Esophagus squamous epithelium (tissue), 5 donors: ENCODE results near the gene IL34. TPM values are rescaled to one million over a fixed set of nuclear protein-coding genes. Genes with fewer than 3 reads are reported as not detected.
A peak's percentile ranks its signal among the peaks of the same experiment; 100 is the strongest.

Source experiments
- DNase-seq: peaks from one replicate; lab custom pipeline; 2025; lab: John Stamatoyannopoulos, UW
- H3K27ac ChIP-seq, 4 donors: fragments of 200-600 bp; sonication (generic); one replicate each; pipeline ENCODE4 v1.5.1; 2016 to 2019; ENCODE audit warnings: mild to moderate bottlenecking in 1 of 4
- H3K27me3 ChIP-seq, 4 donors: fragments of 200-600 bp; sonication (generic); 1 replicate in 3 of 4; 2 replicates in 1 of 4; pipeline versions ENCODE4 v1.5.1 to v1.6.0; 2017 to 2021; ENCODE audit warnings: antibody characterized with exemption in 1 of 4
- H3K36me3 ChIP-seq, 3 donors: fragments of 200-600 bp; sonication (generic); one replicate each; pipeline ENCODE4 v1.5.1; 2016 to 2019
- H3K4me1 ChIP-seq, 3 donors: fragments of 200-600 bp; sonication (generic); one replicate each; pipeline ENCODE4 v1.5.1; 2017 to 2019
- H3K4me3 ChIP-seq, 4 donors: fragments of 200-600 bp; sonication (generic); 1 replicate in 3 of 4; 2 replicates in 1 of 4; pipeline ENCODE4 v1.5.1; 2016 to 2019; ENCODE audit warnings: mild to moderate bottlenecking in 2 of 4, moderate library complexity in 1 of 4
- H3K9me3 ChIP-seq, 3 donors: fragments of 200-600 bp; sonication (generic); one replicate each; pipeline ENCODE4 v1.5.1; 2016 to 2019
- POLR2A ChIP-seq, 4 donors: fragments of 450-650 bp; IDR thresholded peaks; one replicate each; pipeline ENCODE4 v1.6.1; 2017; ENCODE audit warnings: antibody characterized with exemption in 4 of 4, mild to moderate bottlenecking in 4 of 4, moderate library complexity in 3 of 4
- WGBS, 2 donors: methylation state at CpG; one replicate each; pipeline ENCODE4 v1.1.5; 2018; 5-methylcytosine and 5-hydroxymethylcytosine counted together
- intact Hi-C: fragments of 100-400 bp; cut with DNase I; formaldehyde crosslinking; loops from one replicate; pipeline ENCODE4 v1.15.0; 2022
- total RNA-seq, 4 donors: library from RNA; depleted of rRNA; stranded (reverse); fragments of >200 nt; gene quantifications; one replicate each; pipeline ENCODE4 v1.1.0, GENCODE V29; 2016
- TF ChIP-seq, protein P1 (sequence below), 6 experiments: fragments of 450-650 bp in 4 of 6; fragments of 200-600 bp in 2 of 6; sonication (generic) in 2 of 6; IDR thresholded peaks; one replicate each; pipeline ENCODE4 v1.5.1; 2016 to 2019; ENCODE audit warnings: antibody characterized with exemption in 6 of 6, mild to moderate bottlenecking in 4 of 6, moderate library complexity in 4 of 6
- donor health status: DM: yes; HTN: yes; CAD: no.

Gene IL34
- total RNA-seq, 4 donors from 2014 or later: 3.2 to 26.6 (median 9.1) TPM

DNA sequence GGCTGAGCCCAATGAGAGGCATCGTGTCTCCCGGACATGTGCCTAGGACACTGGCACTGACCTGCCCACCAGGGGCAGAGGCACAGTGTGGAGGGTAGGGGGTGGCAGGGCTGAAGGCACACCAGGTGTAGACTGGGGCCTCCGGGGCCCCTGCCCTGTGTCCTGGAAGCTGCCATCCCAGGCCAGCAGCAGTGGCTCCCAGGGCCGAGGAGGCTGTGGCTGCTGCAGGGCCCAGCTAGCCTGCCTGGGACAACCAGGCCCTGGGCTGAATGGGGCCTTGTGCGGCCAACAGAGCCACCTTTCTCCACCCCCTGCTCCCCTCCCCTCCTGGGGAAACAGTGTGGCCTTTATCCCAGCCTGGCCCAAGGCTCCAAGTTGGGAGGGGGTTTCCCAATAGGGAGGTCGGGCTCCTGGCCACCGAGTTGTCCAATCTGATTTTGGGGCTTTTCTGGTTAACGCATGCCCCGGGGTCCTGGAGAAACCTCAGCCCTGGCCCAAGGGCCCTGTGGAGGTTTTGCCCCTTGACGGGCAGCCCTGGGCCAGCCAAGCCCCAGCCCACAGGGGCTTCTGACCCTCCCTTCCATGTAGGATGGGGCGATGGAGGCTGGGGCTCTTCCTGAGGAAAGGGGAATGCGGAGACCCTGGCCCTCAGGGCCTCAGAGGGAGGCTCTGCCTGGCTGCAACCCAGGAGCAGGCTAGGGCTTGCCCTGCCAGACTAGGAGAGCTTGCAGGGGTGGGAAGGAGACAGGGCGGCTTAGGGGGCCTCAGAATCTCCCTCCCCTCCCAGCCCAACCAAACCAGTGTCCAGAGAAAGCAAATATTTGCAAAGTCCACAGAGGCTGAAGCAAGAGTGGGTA lies 35.3 kb downstream of the IL34 start:
- Histone ChIP-seq H3K27me3 (no peaks in the 10 kb centered on the region), H3K4me3 (peak overlapping the region in 3 of 4 donors; percentile 1 to 19 (median 16)), H3K27ac (peak overlapping the region; percentile 55 to 95 (median 82)), H3K36me3 (peaks cover 28 to 52% (median 35%) of the 10 kb centered on the region in 3 donors), H3K4me1 (peaks cover 49 to 68% (median 53%) of the 10 kb centered on the region in 3 donors), H3K9me3 (no peaks in the 10 kb centered on the region)
- no peak for DNase-seq
- WGBS, 2 donors: 45% methylated on average over 4 of the region's 13 CpGs; no CpG with 5 or more reads in 1 of the 2 donors
- intact Hi-C loops: no loop called here
- TF ChIP-seq, protein P1, sequence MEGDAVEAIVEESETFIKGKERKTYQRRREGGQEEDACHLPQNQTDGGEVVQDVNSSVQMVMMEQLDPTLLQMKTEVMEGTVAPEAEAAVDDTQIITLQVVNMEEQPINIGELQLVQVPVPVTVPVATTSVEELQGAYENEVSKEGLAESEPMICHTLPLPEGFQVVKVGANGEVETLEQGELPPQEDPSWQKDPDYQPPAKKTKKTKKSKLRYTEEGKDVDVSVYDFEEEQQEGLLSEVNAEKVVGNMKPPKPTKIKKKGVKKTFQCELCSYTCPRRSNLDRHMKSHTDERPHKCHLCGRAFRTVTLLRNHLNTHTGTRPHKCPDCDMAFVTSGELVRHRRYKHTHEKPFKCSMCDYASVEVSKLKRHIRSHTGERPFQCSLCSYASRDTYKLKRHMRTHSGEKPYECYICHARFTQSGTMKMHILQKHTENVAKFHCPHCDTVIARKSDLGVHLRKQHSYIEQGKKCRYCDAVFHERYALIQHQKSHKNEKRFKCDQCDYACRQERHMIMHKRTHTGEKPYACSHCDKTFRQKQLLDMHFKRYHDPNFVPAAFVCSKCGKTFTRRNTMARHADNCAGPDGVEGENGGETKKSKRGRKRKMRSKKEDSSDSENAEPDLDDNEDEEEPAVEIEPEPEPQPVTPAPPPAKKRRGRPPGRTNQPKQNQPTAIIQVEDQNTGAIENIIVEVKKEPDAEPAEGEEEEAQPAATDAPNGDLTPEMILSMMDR (IDR thresholded peaks at IDR 0.05): no peak
- TF ChIP-seq POLR2A (IDR thresholded peaks at IDR 0.05): no peak

DNA sequence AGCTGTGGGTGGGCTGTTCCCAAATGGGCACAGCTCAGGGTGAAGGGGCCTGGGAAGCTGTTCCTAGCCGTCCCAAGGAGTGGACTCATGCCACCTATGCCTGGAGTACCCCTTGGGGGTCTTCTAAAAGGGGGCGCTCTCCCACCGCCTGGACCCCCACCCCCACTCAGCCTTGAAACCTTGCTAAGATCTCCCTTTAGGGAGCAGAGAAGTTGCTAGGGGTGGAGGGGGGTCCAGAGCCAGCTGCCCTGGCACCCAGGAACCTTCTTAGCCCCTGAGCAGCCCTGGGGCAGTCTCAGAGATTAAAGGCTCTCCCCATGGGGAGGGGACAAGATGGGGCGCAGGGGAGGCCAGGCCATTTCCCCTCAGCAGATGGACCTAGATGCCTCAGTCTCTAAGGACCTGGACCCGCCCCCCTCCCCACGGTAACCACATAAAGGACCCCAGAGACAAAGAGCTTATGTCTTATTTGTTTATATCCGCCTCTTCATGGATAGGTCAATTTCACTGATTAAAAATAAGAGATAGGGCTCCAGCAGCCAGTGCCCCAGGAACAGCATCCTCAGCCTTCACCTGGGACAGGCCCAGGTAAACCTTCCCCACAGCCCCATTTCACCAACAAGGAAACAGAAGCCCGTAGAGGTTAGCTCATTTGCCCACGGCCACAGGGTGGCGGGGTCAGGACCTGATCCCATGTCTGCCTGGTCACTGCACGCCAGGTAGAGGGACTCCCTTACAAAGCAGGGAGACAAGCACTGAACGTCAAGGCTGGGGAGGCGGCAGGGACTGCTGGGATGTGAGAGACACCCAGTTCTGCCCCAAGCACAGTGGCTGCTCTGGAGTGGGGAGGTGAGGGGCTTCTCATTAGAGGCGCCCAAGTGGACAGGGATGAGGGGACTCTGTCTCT lies 36.1 kb downstream of the IL34 start:
- TF ChIP-seq POLR2A (IDR thresholded peaks at IDR 0.05): no peak
- TF ChIP-seq, protein P1 (IDR thresholded peaks at IDR 0.05): peak in 1 of 6 experiments; percentile 18
- Histone ChIP-seq H3K4me3 (peak overlapping the region in 3 of 4 donors; percentile 1 to 85 (median 77)), H3K4me1 (peaks cover 55 to 77% (median 61%) of the 10 kb centered on the region in 3 donors), H3K27me3 (no peaks in the 10 kb centered on the region), H3K36me3 (peaks cover 20 to 43% (median 26%) of the 10 kb centered on the region in 3 donors), H3K27ac (peak overlapping the region; percentile 55 to 95 (median 82)), H3K9me3 (no peaks in the 10 kb centered on the region)
- WGBS, 2 donors: 49 to 59% methylated on average over 4 to 6 of the region's 14 CpGs
- no peak for DNase-seq
- intact Hi-C loops: no loop called here

GRCh38 chr16:70683146-70683944 lies 37.0 kb downstream of the IL34 start:
- Histone ChIP-seq H3K9me3 (no peaks in the 10 kb centered on the region), H3K27ac (peak overlapping the region; percentile 88 to 95 (median 91)), H3K4me3 (peak overlapping the region in 3 of 4 donors; percentile 61 to 85 (median 77)), H3K4me1 (peaks cover 59 to 85% (median 69%) of the 10 kb centered on the region in 3 donors), H3K36me3 (peaks cover 11 to 35% (median 17%) of the 10 kb centered on the region in 3 donors), H3K27me3 (no peaks in the 10 kb centered on the region)
- intact Hi-C loops: no loop called here
- TF ChIP-seq POLR2A (IDR thresholded peaks at IDR 0.05): no peak
- TF ChIP-seq, protein P1 (IDR thresholded peaks at IDR 0.05): no peak
- DNase-seq: no peak
- 51% methylated on average over 3 to 5 of the region's 13 CpGs for WGBS, 2 donors

GRCh38 chr16:70684146-70685060 lies 38.0 kb downstream of the IL34 start:
- peak overlapping the region; percentile 61 to 85 (median 76) for H3K4me3 ChIP-seq
- peak overlapping the region; percentile 88 to 95 (median 91) for H3K27ac ChIP-seq
- no peaks in the 10 kb centered on the region for H3K27me3 ChIP-seq
- TF ChIP-seq, protein P1 (IDR thresholded peaks at IDR 0.05): no peak
- H3K4me1 ChIP-seq: peaks cover 70 to 93% (median 80%) of the 10 kb centered on the region in 3 donors
- 23 to 56% methylated on average over 3 to 5 of the region's 14 CpGs for WGBS, 2 donors
- intact Hi-C loops: no loop called here
- H3K9me3 ChIP-seq: no peaks in the 10 kb centered on the region
- no peak for DNase-seq
- peaks cover 2 to 24% (median 11%) of the 10 kb centered on the region in 3 donors for H3K36me3 ChIP-seq
